ENCODE data around the gene MAD2L2.

The MAD2L2 gene

GRCh38 chr1:11725616-11726015, 44.7 kb upstream of the MAD2L2 start:
- Histone ChIP-seq H3K79me2 (ENCODE audit: insufficient read depth, low read length) (no peaks in the 10 kb centered on the region), H3K4me2 (ENCODE audit: low read depth, low read length, poor library complexity, severe bottlenecking) (no peak overlapping the region), H4K20me1 (ENCODE audit: insufficient read depth, low read length, poor library complexity, severe bottlenecking) (no peaks in the 10 kb centered on the region), H3K9me3 (ENCODE audit: insufficient read depth, low read depth, low read length) (no peaks in the 10 kb centered on the region), H3K4me1 (ENCODE audit: insufficient read depth, low read length, poor library complexity, severe bottlenecking) (peaks cover 27% of the 10 kb centered on the region), H3K9me2 (replicated peaks; ENCODE audit: low read depth, low read length) (no peaks in the 10 kb centered on the region), H3K36me3 (ENCODE audit: insufficient read depth, low read length) (no peaks in the 10 kb centered on the region), H2AFZ (ENCODE audit: low read length) (no peak overlapping the region), H3K27me3 (ENCODE audit: insufficient read depth, low read length, poor library complexity, severe bottlenecking) (no peaks in the 10 kb centered on the region), H3K9ac (ENCODE audit: low read depth, low read length, poor library complexity, severe bottlenecking) (no peak overlapping the region), H3K4me3 (ENCODE audit: low read length, poor library complexity, severe bottlenecking) (no peak overlapping the region), H3F3A (ENCODE audit: low read depth) (no peaks in the 10 kb centered on the region; the same call in 1 of the 2 replicates)
- TF ChIP-seq EZH2phosphoT487 (IDR thresholded peaks at IDR 0.05; ENCODE audit: borderline replicate concordance) (no peak), CTCF (conservative IDR thresholded peaks at IDR 0.05; ENCODE audit: low read length) (no peak)

DNA sequence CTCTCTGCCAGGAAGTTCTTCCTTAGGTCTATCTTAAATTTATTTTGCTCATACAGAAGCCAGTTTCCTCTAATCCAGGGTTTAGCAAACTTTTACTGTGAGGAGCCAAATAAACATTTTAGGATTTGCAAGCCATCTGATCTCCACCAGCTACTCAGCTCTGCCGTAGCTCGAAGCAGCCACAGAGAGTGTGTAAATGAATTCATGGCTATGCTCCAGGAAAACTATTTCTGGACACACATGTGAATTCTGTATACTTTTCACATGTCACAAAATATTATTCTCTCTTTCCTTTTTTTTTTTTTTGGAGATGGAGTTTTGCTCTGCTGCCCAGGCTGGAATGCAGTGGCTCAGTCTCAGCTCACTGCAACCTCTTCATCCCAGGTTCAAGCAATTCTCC, 41.6 kb upstream of the MAD2L2 start:
- Histone ChIP-seq H2AFZ (ENCODE audit: low read length) (no peak overlapping the region), H3F3A (ENCODE audit: low read depth) (no peaks in the 10 kb centered on the region; the same call in 1 of the 2 replicates), H3K9me2 (replicated peaks; ENCODE audit: low read depth, low read length) (no peaks in the 10 kb centered on the region), H4K20me1 (ENCODE audit: insufficient read depth, low read length, poor library complexity, severe bottlenecking) (no peaks in the 10 kb centered on the region), H3K9me3 (ENCODE audit: insufficient read depth, low read depth, low read length) (no peaks in the 10 kb centered on the region), H3K4me1 (ENCODE audit: insufficient read depth, low read length, poor library complexity, severe bottlenecking) (peaks cover 18% of the 10 kb centered on the region), H3K4me2 (ENCODE audit: low read depth, low read length, poor library complexity, severe bottlenecking) (no peak overlapping the region), H3K27me3 (ENCODE audit: insufficient read depth, low read length, poor library complexity, severe bottlenecking) (no peaks in the 10 kb centered on the region), H3K36me3 (ENCODE audit: insufficient read depth, low read length) (no peaks in the 10 kb centered on the region), H3K9ac (ENCODE audit: low read depth, low read length, poor library complexity, severe bottlenecking) (no peak overlapping the region), H3K4me3 (ENCODE audit: low read length, poor library complexity, severe bottlenecking) (no peak overlapping the region), H3K79me2 (ENCODE audit: insufficient read depth, low read length) (no peaks in the 10 kb centered on the region)
- no peak for TF ChIP-seq EZH2phosphoT487 (IDR thresholded peaks at IDR 0.05; ENCODE audit: borderline replicate concordance)
- TF ChIP-seq CTCF (conservative IDR thresholded peaks at IDR 0.05; ENCODE audit: low read length): no peak

DNA sequence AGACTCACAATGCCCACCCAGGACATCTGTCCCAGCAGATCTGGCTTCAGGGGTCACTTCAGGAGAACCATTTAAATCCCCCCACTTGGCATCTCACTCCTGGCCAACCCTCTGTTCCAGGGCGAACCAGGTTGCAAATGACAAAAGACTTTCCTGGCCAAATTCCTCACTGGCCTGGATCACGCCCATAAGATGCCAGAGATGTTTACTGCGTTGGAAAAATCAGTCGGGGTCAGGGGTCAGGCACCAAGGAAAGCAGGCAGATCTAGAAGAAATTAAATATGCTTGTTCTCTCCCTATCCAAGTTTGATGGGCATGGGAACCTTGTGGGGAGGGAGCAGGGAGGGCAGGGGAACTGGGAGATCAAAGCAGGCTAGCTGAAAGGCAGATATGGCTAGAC, 40.4 kb upstream of the MAD2L2 start:
- no peak overlapping the region for H3K4me2 ChIP-seq (ENCODE audit: low read depth, low read length, poor library complexity, severe bottlenecking)
- H3K79me2 ChIP-seq (ENCODE audit: insufficient read depth, low read length): no peaks in the 10 kb centered on the region
- no peak overlapping the region for H2AFZ ChIP-seq (ENCODE audit: low read length)
- no peaks in the 10 kb centered on the region for H3K9me2 ChIP-seq (replicated peaks; ENCODE audit: low read depth, low read length)
- no peaks in the 10 kb centered on the region for H3K27me3 ChIP-seq (ENCODE audit: insufficient read depth, low read length, poor library complexity, severe bottlenecking)
- no peaks in the 10 kb centered on the region for H3K9me3 ChIP-seq (ENCODE audit: insufficient read depth, low read depth, low read length)
- no peak for TF ChIP-seq CTCF (conservative IDR thresholded peaks at IDR 0.05; ENCODE audit: low read length)
- TF ChIP-seq EZH2phosphoT487 (IDR thresholded peaks at IDR 0.05; ENCODE audit: borderline replicate concordance): no peak
- H3K4me1 ChIP-seq (ENCODE audit: insufficient read depth, low read length, poor library complexity, severe bottlenecking): peaks cover 18% of the 10 kb centered on the region
- no peak overlapping the region for H3K4me3 ChIP-seq (ENCODE audit: low read length, poor library complexity, severe bottlenecking)
- no peaks in the 10 kb centered on the region; the same call in 1 of the 2 replicates for H3F3A ChIP-seq (ENCODE audit: low read depth)
- no peaks in the 10 kb centered on the region for H3K36me3 ChIP-seq (ENCODE audit: insufficient read depth, low read length)
- no peaks in the 10 kb centered on the region for H4K20me1 ChIP-seq (ENCODE audit: insufficient read depth, low read length, poor library complexity, severe bottlenecking)
- H3K9ac ChIP-seq (ENCODE audit: low read depth, low read length, poor library complexity, severe bottlenecking): no peak overlapping the region
